ENCODE measurements around the gene RAB3IP.

Gene RAB3IP

GRCh38 chr12:69712826-69713225 is 25.8 kb upstream of the RAB3IP start:
- TF ChIP-seq REST (IDR thresholded peaks at IDR 0.05; ENCODE audit: low read depth) (no peak), CREB1 (IDR thresholded peaks at IDR 0.05; ENCODE audit: low read depth) (no peak), EP300 (IDR thresholded peaks at IDR 0.05; ENCODE audit: borderline replicate concordance) (no peak), USF1 (IDR thresholded peaks at IDR 0.05) (no peak), EGR1 (IDR thresholded peaks at IDR 0.05) (no peak), YY1 (IDR thresholded peaks at IDR 0.05; ENCODE audit: low read depth) (no peak), NFIC (IDR thresholded peaks at IDR 0.05) (no peak)

GRCh38 chr12:69714542-69714941 is 24.1 kb upstream of the RAB3IP start:
- no peak for TF ChIP-seq YY1 (IDR thresholded peaks at IDR 0.05; ENCODE audit: low read depth)
- TF ChIP-seq REST (IDR thresholded peaks at IDR 0.05; ENCODE audit: low read depth): no peak
- TF ChIP-seq ZBTB7A (IDR thresholded peaks at IDR 0.05; ENCODE audit: low read depth): no peak
- TF ChIP-seq RAD21 (IDR thresholded peaks at IDR 0.05; ENCODE audit: low read depth): no peak
- TF ChIP-seq CREB1 (IDR thresholded peaks at IDR 0.05; ENCODE audit: low read depth): no peak
- TF ChIP-seq USF1 (IDR thresholded peaks at IDR 0.05): no peak
- no peak for TF ChIP-seq EGR1 (IDR thresholded peaks at IDR 0.05)
- TF ChIP-seq CEBPB (IDR thresholded peaks at IDR 0.05): no peak
- TF ChIP-seq EP300 (IDR thresholded peaks at IDR 0.05; ENCODE audit: borderline replicate concordance): no peak
- no peak for TF ChIP-seq TCF12 (IDR thresholded peaks at IDR 0.05; ENCODE audit: low read depth)

GRCh38 chr12:69719336-69720316 is 19.0 kb upstream of the RAB3IP start:
- TF ChIP-seq NFIC (IDR thresholded peaks at IDR 0.05): no peak
- TF ChIP-seq RAD21 (IDR thresholded peaks at IDR 0.05; ENCODE audit: low read depth): no peak
- no peak for TF ChIP-seq EP300 (IDR thresholded peaks at IDR 0.05; ENCODE audit: borderline replicate concordance)
- no peak for TF ChIP-seq USF1 (IDR thresholded peaks at IDR 0.05)
- TF ChIP-seq TCF12 (IDR thresholded peaks at IDR 0.05; ENCODE audit: low read depth): no peak
- no peak for TF ChIP-seq CEBPB (IDR thresholded peaks at IDR 0.05)

GRCh38 chr12:69720750-69721149 is 17.9 kb upstream of the RAB3IP start:
- TF ChIP-seq EGR1 (IDR thresholded peaks at IDR 0.05): no peak
- no peak for TF ChIP-seq REST (IDR thresholded peaks at IDR 0.05; ENCODE audit: low read depth)
- TF ChIP-seq TEAD4 (IDR thresholded peaks at IDR 0.05): no peak
- no peak for TF ChIP-seq RAD21 (IDR thresholded peaks at IDR 0.05; ENCODE audit: low read depth)
- TF ChIP-seq CREB1 (IDR thresholded peaks at IDR 0.05; ENCODE audit: low read depth): no peak
- TF ChIP-seq CEBPB (IDR thresholded peaks at IDR 0.05): no peak
- no peak for TF ChIP-seq TCF12 (IDR thresholded peaks at IDR 0.05; ENCODE audit: low read depth)
- no peak for TF ChIP-seq NFIC (IDR thresholded peaks at IDR 0.05)
- no peak for TF ChIP-seq TAF1 (IDR thresholded peaks at IDR 0.05; ENCODE audit: low read depth)
- no peak for TF ChIP-seq EP300 (IDR thresholded peaks at IDR 0.05; ENCODE audit: borderline replicate concordance)
- TF ChIP-seq FOXM1 (IDR thresholded peaks at IDR 0.05; ENCODE audit: borderline replicate concordance, low read depth): no peak
- TF ChIP-seq USF1 (IDR thresholded peaks at IDR 0.05): no peak
- TF ChIP-seq MAX (IDR thresholded peaks at IDR 0.05): no peak
- no peak for TF ChIP-seq ZBTB7A (IDR thresholded peaks at IDR 0.05; ENCODE audit: low read depth)
- TF ChIP-seq YY1 (IDR thresholded peaks at IDR 0.05; ENCODE audit: low read depth): no peak
